ENCODE measurements around the gene MRPL1.
"Not testable (repeated sequence)": the region's sequence is repeated elsewhere in the genome, so short reads cannot be mapped to it uniquely, and the experiment has no call there.

Gene MRPL1

GRCh38 chr4:77849278-77849965, 13.2 kb upstream of the MRPL1 start:
- DNase-seq (ENCODE audit: low read depth) = no peak

GRCh38 chr4:77852892-77853495, 9.6 kb upstream of the MRPL1 start:
- DNase-seq (ENCODE audit: low read depth) = no peak

DNA sequence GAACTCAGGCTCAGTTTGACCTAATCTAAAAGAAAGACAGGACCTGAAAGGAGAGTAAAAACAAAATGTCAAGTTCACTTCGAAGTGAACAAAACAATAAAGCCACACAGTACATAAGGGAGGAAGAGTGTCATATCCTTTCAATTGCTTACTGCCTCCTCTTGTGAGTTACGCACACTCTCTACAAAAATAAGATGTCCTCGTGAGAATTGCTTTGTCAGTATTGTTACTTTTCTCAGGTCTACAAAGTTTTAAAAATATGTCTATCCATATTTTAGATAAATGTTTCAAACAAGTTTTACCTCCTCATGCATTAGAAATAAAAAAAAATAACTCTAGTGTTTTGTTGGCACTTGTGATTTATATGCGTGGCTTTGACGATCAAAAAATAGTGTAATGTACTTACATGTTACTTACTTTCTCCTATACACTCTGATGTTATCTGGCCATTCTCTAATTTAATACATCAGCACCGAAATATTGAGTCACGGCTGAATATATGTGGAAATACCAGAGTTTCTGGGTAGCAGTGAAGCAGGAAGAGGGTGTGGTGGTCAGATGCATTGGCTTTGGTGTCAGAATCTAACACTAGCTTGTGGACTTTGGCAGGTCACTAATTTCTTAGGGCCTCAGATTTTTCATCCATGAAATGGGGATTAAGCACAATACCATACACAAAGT, 8.1 kb upstream of the MRPL1 start:
- DNase-seq (ENCODE audit: low read depth) = no peak

DNA sequence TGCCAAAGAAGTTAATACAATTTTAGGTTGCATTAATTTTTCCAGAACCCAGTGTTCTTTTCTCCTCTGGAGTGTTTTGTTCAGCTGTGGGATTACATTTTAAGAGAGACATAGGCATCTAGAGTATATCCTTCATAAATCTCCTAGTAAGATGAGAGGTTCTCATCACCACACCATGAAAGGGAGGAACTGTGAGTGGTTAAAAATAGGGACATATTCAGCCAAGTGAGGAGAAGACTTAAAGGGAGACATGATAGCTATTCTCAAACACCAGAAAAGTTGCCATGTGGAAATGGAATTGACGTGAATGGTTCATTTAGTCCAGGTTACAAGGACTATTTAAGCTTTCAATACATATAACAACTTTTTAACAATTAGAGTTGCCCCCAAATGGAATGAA, 6.5 kb upstream of the MRPL1 start:
- no peak for DNase-seq (ENCODE audit: low read depth)

- DNase-seq (ENCODE audit: low read depth) = no peak
Observed at GRCh38 chr4:77859256-77859655, 3.4 kb upstream of the MRPL1 start.

DNA sequence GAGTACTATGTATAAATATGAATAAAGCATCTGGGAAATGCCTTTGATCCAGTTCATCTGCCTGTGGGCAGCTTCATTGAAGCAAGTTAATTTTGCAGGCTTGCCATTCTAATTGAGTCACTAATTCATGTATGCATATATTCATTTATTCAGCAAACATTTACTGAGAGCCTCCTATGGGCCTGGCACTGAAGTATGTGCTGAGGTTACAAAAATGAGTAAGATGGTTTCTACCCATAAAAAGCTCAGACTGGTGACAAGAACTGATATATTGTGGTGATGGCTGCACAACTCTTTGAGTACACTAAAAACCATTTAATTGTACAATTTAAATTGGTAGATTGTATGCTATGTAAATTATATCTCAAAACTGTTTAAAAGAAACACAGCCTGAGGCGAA, 1.1 kb upstream of the MRPL1 start:
- DNase-seq (ENCODE audit: low read depth) = peak; percentile 27

GRCh38 chr4:77863341-77863740, 711 bp downstream of the MRPL1 start:
- DNase-seq (ENCODE audit: low read depth) = not testable (repeated sequence)

GRCh38 chr4:77865259-77865658, 2.6 kb downstream of the MRPL1 start:
- no peak for DNase-seq (ENCODE audit: low read depth)

- peak; percentile 21 for DNase-seq (ENCODE audit: low read depth)
Observed at GRCh38 chr4:77872723-77873445, 10.3 kb downstream of the MRPL1 start.

- no peak for DNase-seq (ENCODE audit: low read depth)
Observed at GRCh38 chr4:77877167-77877566, 14.5 kb downstream of the MRPL1 start.

GRCh38 chr4:77877771-77878565, 15.3 kb downstream of the MRPL1 start:
- no peak for DNase-seq (ENCODE audit: low read depth)

- no peak for DNase-seq (ENCODE audit: low read depth)
Observed at GRCh38 chr4:77880784-77881183, 18.2 kb downstream of the MRPL1 start.

DNA sequence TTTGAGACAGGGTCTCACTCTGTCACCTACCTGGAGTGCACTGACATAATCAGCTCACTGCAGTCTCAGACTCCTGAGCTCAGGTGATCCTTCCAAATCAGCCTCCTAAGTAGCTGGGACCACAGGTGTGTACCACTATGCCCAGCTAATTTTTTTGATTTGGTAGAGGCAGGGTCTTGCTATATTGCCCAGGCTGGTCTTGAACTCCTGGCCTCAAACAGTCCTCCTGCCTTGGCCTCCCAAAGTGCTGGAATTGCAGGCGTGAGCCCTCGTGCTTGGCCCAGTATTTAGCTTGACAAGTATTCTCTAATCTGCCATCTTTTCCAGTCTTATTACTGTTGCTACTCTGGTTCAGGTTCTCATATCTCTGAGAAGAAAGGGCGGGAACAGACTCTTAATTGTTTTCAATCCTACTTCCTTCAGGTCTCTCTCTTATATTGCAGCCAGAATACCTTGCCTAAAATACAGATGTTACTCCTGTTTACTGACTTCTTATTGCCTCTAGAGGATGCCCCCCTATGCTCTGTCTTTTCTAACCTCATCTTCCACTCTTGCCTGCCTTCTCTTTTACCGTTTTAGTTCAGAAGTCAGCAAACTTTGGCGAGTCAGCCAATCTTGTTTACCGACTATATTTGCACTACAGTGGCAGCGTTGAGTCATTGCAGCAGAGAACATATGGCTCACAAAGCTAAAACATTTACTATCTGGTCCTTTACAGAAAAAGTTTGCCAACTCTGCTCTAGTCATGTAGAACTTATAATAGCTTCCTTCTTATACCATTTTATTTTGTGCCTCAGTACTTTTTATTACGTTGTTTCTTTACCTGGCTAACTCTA, 19.0 kb downstream of the MRPL1 start:
- DNase-seq (ENCODE audit: low read depth) = peak; percentile 69

DNA sequence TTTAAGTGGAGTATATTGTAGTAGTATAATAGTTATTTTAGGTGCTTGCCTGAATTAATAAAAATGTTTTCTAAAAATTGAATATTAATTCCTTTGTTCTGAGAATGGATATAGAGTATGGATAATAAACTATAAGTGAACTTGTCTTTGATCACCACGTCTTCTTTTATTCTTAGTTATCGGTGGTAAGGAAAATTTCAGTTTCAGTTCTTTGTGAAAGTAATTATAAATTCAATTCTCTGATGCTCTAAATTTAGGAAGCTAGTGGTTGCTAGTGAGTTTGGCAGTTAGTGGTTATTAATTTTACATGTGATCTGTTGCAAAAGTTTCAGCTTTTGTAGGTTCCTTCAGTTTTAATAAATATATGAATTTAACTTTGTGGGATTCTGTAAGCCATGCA, 30.8 kb downstream of the MRPL1 start:
- no peak for DNase-seq (ENCODE audit: low read depth)

DNA sequence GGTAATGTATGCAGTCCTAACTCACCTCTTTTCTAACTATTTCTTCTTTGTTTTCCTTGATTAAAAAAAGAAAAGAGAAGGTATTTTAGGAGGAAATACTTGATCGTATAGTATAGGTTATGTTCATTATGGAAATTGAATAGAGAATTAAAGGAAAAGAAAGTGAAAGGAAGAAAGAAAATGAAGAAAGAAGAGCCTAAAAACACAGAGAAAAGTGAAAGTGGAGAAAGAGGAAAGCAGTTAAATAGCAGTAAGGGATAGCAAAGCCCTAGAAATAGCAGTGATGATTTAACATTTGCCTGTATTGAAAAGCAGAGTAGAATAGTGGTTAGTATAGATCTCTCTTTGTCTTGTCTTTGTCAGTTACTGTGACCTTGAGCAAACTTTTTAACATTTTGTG, 37.0 kb downstream of the MRPL1 start:
- DNase-seq (ENCODE audit: low read depth) = no peak

- DNase-seq (ENCODE audit: low read depth) = peak; percentile 28
Observed at GRCh38 chr4:77903186-77903585, 40.6 kb downstream of the MRPL1 start.

GRCh38 chr4:77905651-77906263, 43.1 kb downstream of the MRPL1 start:
- peak; percentile 1 for DNase-seq (ENCODE audit: low read depth)

GRCh38 chr4:77910676-77911075, 48.0 kb downstream of the MRPL1 start:
- peak; percentile 2 for DNase-seq (ENCODE audit: low read depth)

DNA sequence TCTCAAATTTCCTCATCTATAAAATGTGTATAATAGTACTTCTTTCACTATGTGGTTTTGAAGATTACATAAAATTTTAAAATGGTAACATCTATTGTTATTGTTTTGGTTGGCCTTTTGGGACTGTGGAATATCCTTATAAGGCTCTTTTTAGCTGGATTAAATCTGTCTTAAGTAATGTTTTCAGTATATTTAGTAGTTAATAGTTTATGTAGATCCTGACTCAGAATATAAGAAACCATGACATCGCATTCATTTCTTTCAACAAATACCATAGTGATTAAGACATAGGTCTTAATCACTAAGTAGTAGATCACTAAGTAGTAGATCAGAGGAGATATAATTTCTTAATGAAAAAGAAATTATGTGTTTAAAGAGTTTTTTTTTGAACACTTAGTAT, 48.5 kb downstream of the MRPL1 start:
- DNase-seq (ENCODE audit: low read depth) = peak; percentile 18

DNA sequence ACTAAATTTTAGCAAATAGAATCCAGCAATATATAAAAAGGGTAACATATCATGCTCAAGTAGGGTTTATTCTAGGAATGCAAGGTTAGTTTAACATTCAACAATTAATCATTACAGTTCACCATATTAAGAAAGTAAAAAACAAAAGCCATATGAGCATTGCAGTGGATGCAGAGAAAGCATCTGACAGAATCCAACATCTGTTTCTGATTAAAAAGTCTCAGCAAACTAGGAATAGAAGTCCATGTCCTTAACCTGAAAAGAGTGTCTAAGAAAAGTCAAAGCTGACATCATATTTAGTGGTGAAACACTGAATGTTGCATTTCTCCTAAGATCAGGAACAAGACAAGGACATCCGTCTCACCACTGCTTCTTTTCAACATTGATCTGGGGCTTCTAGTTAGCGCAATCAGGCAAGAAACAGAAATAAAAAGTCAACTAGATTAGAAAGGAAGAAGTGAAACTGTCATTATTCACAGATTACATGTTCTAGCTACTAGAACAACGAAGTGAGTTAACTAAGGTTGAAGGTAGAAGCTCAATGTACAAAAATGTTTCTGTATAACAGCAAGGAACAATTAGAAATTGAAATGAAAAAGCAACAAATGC, 49.3 kb downstream of the MRPL1 start:
- DNase-seq (ENCODE audit: low read depth) = peak; percentile 22
